HepG2 (cell line): Measurements from ENCODE around the gene ZNF280A. TPM values are rescaled to one million over a fixed set of nuclear protein-coding genes. Genes with fewer than 3 reads are reported as not detected.

Source experiments
- ATAC-seq: fragments of 200-7000 bp; cut with Tn5 transposase; 3 replicates; pipeline ENCODE4 v1.9.1; 2020; ENCODE audit warnings: mild to moderate bottlenecking, moderate library complexity
- BruUV-seq: library from RNA; stranded (reverse); fragments of 400-500 nt; replicated peaks from 2 replicates; lab custom pipeline; 2021; lab: Mats Ljungman, UMichigan
- CTCF ChIA-PET: fragments of 300-600 bp; formaldehyde crosslinking; extraction: SDS; loops from one replicate; lab custom pipeline; 2021; ENCODE audit warnings: low total read pairs, inconsistent platforms, low intra/inter-chr PET ratio; lab: Yijun Ruan, JAX
- POLR2A ChIA-PET: fragments of 350-600 bp; sonication (Branson Sonifier 250); formaldehyde crosslinking; loops from one replicate; lab custom pipeline; 2020; ENCODE audit warnings: antibody characterized with exemption, inconsistent platforms; lab: Yijun Ruan, JAX
- DNase-seq: peaks from one replicate; pipeline ENCODE4 v3.0.0-alpha.2; 2015; ENCODE audit warnings: low spot score
- FAIRE-seq: peaks from 3 replicates; lab custom pipeline; 2011; peaks lifted over from hg19 to GRCh38; lab: Jason Lieb, UNC
- H2AFZ ChIP-seq: one replicate; pipeline ENCODE4 v1.6.1; 2011; ENCODE audit warnings: low read length, inconsistent platforms
- H3K27ac ChIP-seq: fragments of 300-600 bp; 3 replicates; pipeline ENCODE4 v1.8.0; 2011; ENCODE audit warnings: mixed run types, mild to moderate bottlenecking, mixed read lengths, low read length, inconsistent platforms; ENCODE audit not compliant: insufficient read depth; ENCODE audit errors: extremely low read length
- H3K27me3 ChIP-seq, 2 experiments: fragments of 200-600 bp in 1 of 2; 2 replicates in 1 of 2; 3 replicates in 1 of 2; pipeline versions ENCODE4 v1.6.0 to v1.8.0; 2011; ENCODE audit warnings: low read length in 2 of 2, mild to moderate bottlenecking in 2 of 2, moderate library complexity in 2 of 2, inconsistent platforms in 1 of 2; ENCODE audit not compliant: insufficient read depth in 2 of 2, control insufficient read depth in 1 of 2
- H3K36me3 ChIP-seq, 2 experiments: fragments of 200-600 bp in 1 of 2; replicated peaks in 1 of 2; 2 replicates in 1 of 2; 3 replicates in 1 of 2; pipeline versions ENCODE4 v1.5.1 to v1.8.0; 2011; ENCODE audit warnings: low read length in 2 of 2, inconsistent platforms in 1 of 2; ENCODE audit not compliant: insufficient read depth in 2 of 2, control insufficient read depth in 1 of 2
- H3K4me1 ChIP-seq: 2 replicates; pipeline ENCODE4 v1.5.1; 2012; ENCODE audit warnings: low read length, inconsistent platforms; ENCODE audit not compliant: insufficient read depth
- H3K4me2 ChIP-seq: 2 replicates; pipeline ENCODE4 v1.6.0; 2011; ENCODE audit warnings: low read depth, low read length, inconsistent platforms
- H3K4me3 ChIP-seq, 3 experiments: fragments of 200-600 bp in 1 of 3; sonication (generic), shearing (Covaris generic) in 1 of 3; replicated peaks in 1 of 3; 2 replicates each; pipeline ENCODE4 v1.5.1; 2011 to 2016; ENCODE audit warnings: low read length in 3 of 3, inconsistent platforms in 2 of 3, low read depth in 2 of 3, mild to moderate bottlenecking in 2 of 3, control low read depth in 1 of 3, mixed read lengths in 1 of 3; ENCODE audit not compliant: insufficient read depth in 1 of 3
- H3K79me2 ChIP-seq: one replicate; pipeline ENCODE4 v1.6.1; 2011; ENCODE audit warnings: low read length, inconsistent platforms; ENCODE audit not compliant: insufficient read depth
- H3K9ac ChIP-seq: 2 replicates; pipeline ENCODE4 v1.6.0; 2011; ENCODE audit warnings: mild to moderate bottlenecking, low read depth, low read length, inconsistent platforms; ENCODE audit not compliant: insufficient read depth
- H3K9me3 ChIP-seq: 2 replicates; pipeline ENCODE4 v1.5.1; 2012; ENCODE audit warnings: mild to moderate bottlenecking, low read length
- H4K20me1 ChIP-seq: 2 replicates; pipeline ENCODE4 v1.6.0; 2011; ENCODE audit warnings: inconsistent platforms, mild to moderate bottlenecking, low read length, moderate library complexity; ENCODE audit not compliant: insufficient read depth
- ELF1 ChIP-seq: sonication (generic); formaldehyde crosslinking; IDR thresholded peaks from 2 replicates; pipeline ENCODE4 v1.4.0; 2020; ENCODE audit warnings: missing genetic modification reagents
- FLYWCH1 ChIP-seq: sonication (generic); formaldehyde crosslinking; IDR thresholded peaks from 2 replicates; pipeline ENCODE4 v1.8.1; 2023; ENCODE audit warnings: mild to moderate bottlenecking, missing genetic modification reagents
- GPBP1L1 ChIP-seq: sonication (generic); formaldehyde crosslinking; IDR thresholded peaks from 2 replicates; pipeline ENCODE4 v1.5.0; 2020; ENCODE audit warnings: mild to moderate bottlenecking, missing genetic modification reagents
- HOXA3 ChIP-seq: sonication (generic); formaldehyde crosslinking; IDR thresholded peaks from 2 replicates; pipeline ENCODE4 v1.5.0; 2020; ENCODE audit warnings: missing genetic modification reagents
- MAX ChIP-seq: IDR thresholded peaks from 2 replicates; pipeline ENCODE4 v1.6.1; 2012; ENCODE audit warnings: inconsistent platforms
- NFIB ChIP-seq: sonication (generic); formaldehyde crosslinking; IDR thresholded peaks from 2 replicates; pipeline ENCODE4 v1.9.0; 2021; ENCODE audit warnings: missing genetic modification reagents, mild to moderate bottlenecking, borderline replicate concordance
- PLSCR1 ChIP-seq: sonication (generic); formaldehyde crosslinking; IDR thresholded peaks from 2 replicates; pipeline ENCODE4 v1.5.0; 2020; ENCODE audit warnings: missing genetic modification reagents, mild to moderate bottlenecking, borderline replicate concordance
- ZNF121 ChIP-seq: sonication (generic); formaldehyde crosslinking; IDR thresholded peaks from 2 replicates; pipeline ENCODE4 v1.5.0; 2020; ENCODE audit warnings: mild to moderate bottlenecking, missing genetic modification reagents
- ZNF318 ChIP-seq: sonication (generic); formaldehyde crosslinking; IDR thresholded peaks from 2 replicates; pipeline ENCODE4 v1.4.0; 2020; ENCODE audit warnings: mild to moderate bottlenecking, missing genetic modification reagents
- ZNF629 ChIP-seq: sonication (generic); formaldehyde crosslinking; conservative IDR thresholded peaks from 2 replicates; pipeline ENCODE4 v1.5.0; 2020; ENCODE audit warnings: missing genetic modification reagents
- ZNF775 ChIP-seq: sonication (generic); formaldehyde crosslinking; IDR thresholded peaks from 2 replicates; pipeline ENCODE4 v1.4.0; 2020; ENCODE audit warnings: missing genetic modification reagents, mild to moderate bottlenecking, moderate library complexity, borderline replicate concordance
- WGBS: methylation state at CpG from one replicate; pipeline ENCODE4 v1.1.6; 2017; ENCODE audit warnings: low lambda C conversion rate; 5-methylcytosine and 5-hydroxymethylcytosine counted together
- in situ Hi-C: cut with HindIII; loops from 2 replicates; pipeline ENCODE4 v1.10.0; 2017; ENCODE audit warnings: low pct_unique_long_range_greater_than_20kb; ENCODE audit not compliant: extremely low pct_ligation_motif_present
- intact Hi-C: fragments of 100-400 bp; cut with micrococcal nuclease; formaldehyde crosslinking; loops from one replicate; pipeline ENCODE4 v1.10.0; 2022; ENCODE audit not compliant: unreplicated experiment
- polyA plus RNA-seq, 8 experiments: library from polyadenylated mRNA; depleted of rRNA in 3 of 8; stranded (reverse) in 7 of 8; unstranded in 1 of 8; fragments of >200 nt; fragmentation: Illumina TruSeq in 4 of 8; extraction: Trizol in 4 of 8; gene quantifications; 2 replicates each; pipeline versions ENCODE4 v1.2.1 to v1.2.3, GENCODE V29; 2011 to 2016; ENCODE audit warnings: low read depth in 4 of 8, missing spikeins in 1 of 8, mixed read lengths in 1 of 8; ENCODE audit not compliant: insufficient read depth in 1 of 8
- total RNA-seq, 5 experiments: library from RNA; depleted of rRNA; stranded (reverse); fragments of >200 nt; fragmentation: Illumina TruSeq; extraction: Trizol; gene quantifications; 2 replicates each; pipeline ENCODE4 v1.2.3, GENCODE V29; 2016; ENCODE audit warnings: low read depth in 1 of 5
- TF ChIP-seq, protein P1 (sequence below): fragments of 450-650 bp; IDR thresholded peaks from 2 replicates; pipeline ENCODE4 v1.6.1; 2016

ZNF280A gene
- total and polyA plus RNA-seq, 2 of the 13 experiments (the other 11 are each of a cell fraction or from before 2014, with no cell fraction given), result 1.4 to 2.9 TPM

GRCh38 chr22:22547692-22548300, 27.7 kb upstream of the ZNF280A start:
- Histone ChIP-seq H4K20me1 (no peaks in the 10 kb centered on the region), H3K27me3 (peaks cover 0 to 13% of the 10 kb centered on the region in 2 experiments; a peak in 2 of 5 replicates), H3K36me3 (no peaks in the 10 kb centered on the region), H2AFZ (no peak overlapping the region), H3K27ac (no peak overlapping the region), H3K4me2 (no peak overlapping the region), H3K9me3 (no peaks in the 10 kb centered on the region), H3K9ac (no peak overlapping the region), H3K4me1 (no peaks in the 10 kb centered on the region), H3K4me3 (no peak overlapping the region), H3K79me2 (no peaks in the 10 kb centered on the region)
- ChIA-PET CTCF (no interaction called here), POLR2A (no interaction called here)
- intact Hi-C loops, result no loop called here
- no TSS peak for BruUV-seq
- DNase-seq, result no peak
- WGBS, result 15% methylated on average over 3 of the region's 3 CpGs
- ATAC-seq, result no peak
- in situ Hi-C loops, result no loop called here
- FAIRE-seq, result no peak
- TF ChIP-seq ZNF121 (CRISPR knock-in tag), result no peak
- no peak for TF ChIP-seq ZNF629 (CRISPR knock-in tag)
- no peak for TF ChIP-seq HOXA3
- no peak for TF ChIP-seq PLSCR1 (CRISPR knock-in tag)
- TF ChIP-seq GPBP1L1, result no peak
- TF ChIP-seq ELF1 (CRISPR knock-in tag), result no peak
- no peak for TF ChIP-seq ZNF318 (CRISPR knock-in tag)
- TF ChIP-seq ZNF775, result no peak
- TF ChIP-seq NFIB, result no peak
- no peak for TF ChIP-seq MAX
- TF ChIP-seq FLYWCH1 (CRISPR knock-in tag), result no peak
- TF ChIP-seq, protein P1, sequence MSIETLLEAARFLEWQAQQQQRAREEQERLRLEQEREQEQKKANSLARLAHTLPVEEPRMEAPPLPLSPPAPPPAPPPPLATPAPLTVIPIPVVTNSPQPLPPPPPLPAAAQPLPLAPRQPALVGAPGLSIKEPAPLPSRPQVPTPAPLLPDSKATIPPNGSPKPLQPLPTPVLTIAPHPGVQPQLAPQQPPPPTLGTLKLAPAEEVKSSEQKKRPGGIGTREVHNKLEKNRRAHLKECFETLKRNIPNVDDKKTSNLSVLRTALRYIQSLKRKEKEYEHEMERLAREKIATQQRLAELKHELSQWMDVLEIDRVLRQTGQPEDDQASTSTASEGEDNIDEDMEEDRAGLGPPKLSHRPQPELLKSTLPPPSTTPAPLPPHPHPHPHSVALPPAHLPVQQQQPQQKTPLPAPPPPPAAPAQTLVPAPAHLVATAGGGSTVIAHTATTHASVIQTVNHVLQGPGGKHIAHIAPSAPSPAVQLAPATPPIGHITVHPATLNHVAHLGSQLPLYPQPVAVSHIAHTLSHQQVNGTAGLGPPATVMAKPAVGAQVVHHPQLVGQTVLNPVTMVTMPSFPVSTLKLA, result no peak
